T1000 (cell line): ENCODE measurements around the gene GALNT12.

Experiments
- DNase-seq: peaks from one replicate; lab custom pipeline; 2025; ENCODE audit warnings: mixed read lengths; lab: John Stamatoyannopoulos, UW

GALNT12 gene

GRCh38 chr9:98833090-98833956 is 25.9 kb downstream of the GALNT12 start:
- no peak for DNase-seq

- DNase-seq = no peak
Measured at GRCh38 chr9:98834386-98834785, 26.9 kb downstream of the GALNT12 start.

- no peak for DNase-seq
Measured at GRCh38 chr9:98836206-98836605, 28.7 kb downstream of the GALNT12 start.

- DNase-seq = no peak
Measured at GRCh38 chr9:98837516-98837915, 30.0 kb downstream of the GALNT12 start.

- DNase-seq = no peak
Measured at GRCh38 chr9:98838155-98838867, 30.8 kb downstream of the GALNT12 start.

GRCh38 chr9:98838868-98839565 is 31.5 kb downstream of the GALNT12 start:
- no peak for DNase-seq

GRCh38 chr9:98839724-98840123 is 32.3 kb downstream of the GALNT12 start:
- DNase-seq = no peak

- DNase-seq = no peak
Measured at GRCh38 chr9:98842510-98842909, 35.0 kb downstream of the GALNT12 start.

- DNase-seq = no peak
Measured at GRCh38 chr9:98846081-98846480, 38.6 kb downstream of the GALNT12 start.

GRCh38 chr9:98846879-98847278 is 39.4 kb downstream of the GALNT12 start:
- DNase-seq = no peak

GRCh38 chr9:98848450-98849149 is 41.1 kb downstream of the GALNT12 start:
- peak; percentile 58 for DNase-seq

GRCh38 chr9:98849563-98849962 is 42.1 kb downstream of the GALNT12 start:
- no peak for DNase-seq

- DNase-seq = no peak
Measured at GRCh38 chr9:98850851-98851729, 43.6 kb downstream of the GALNT12 start.

- DNase-seq = no peak
Measured at GRCh38 chr9:98851730-98852459, 44.4 kb downstream of the GALNT12 start.

GRCh38 chr9:98852460-98852734 is 44.9 kb downstream of the GALNT12 start:
- no peak for DNase-seq

GRCh38 chr9:98852961-98853360 is 45.5 kb downstream of the GALNT12 start:
- DNase-seq = no peak

- no peak for DNase-seq
Measured at GRCh38 chr9:98854266-98854665, 46.8 kb downstream of the GALNT12 start.

- no peak for DNase-seq
Measured at GRCh38 chr9:98855592-98855991, 48.1 kb downstream of the GALNT12 start.

- DNase-seq = no peak
Measured at GRCh38 chr9:98856982-98857381, 49.5 kb downstream of the GALNT12 start.

GRCh38 chr9:98859941-98860340 is 52.5 kb downstream of the GALNT12 start:
- DNase-seq = no peak

GRCh38 chr9:98860871-98861293 is 53.4 kb downstream of the GALNT12 start:
- peak; percentile 20 for DNase-seq
